Glomerular endothelial cell (primary cell): ENCODE data around the gene IZUMO3. TPM values are rescaled to one million over a fixed set of nuclear protein-coding genes. Genes with fewer than 3 reads are reported as not detected.
"Not testable (repeated sequence)": the region's sequence is repeated elsewhere in the genome, so short reads cannot be mapped to it uniquely, and the experiment has no call there.

Experiments
- DNase-seq: peaks from one replicate; pipeline ENCODE4 v3.0.0-alpha.2; 2011; ENCODE audit warnings: low read depth, low spot score; ENCODE audit errors: extremely low read depth
- total RNA-seq: library from RNA; depleted of rRNA; stranded (reverse); fragments of >200 nt; gene quantifications from 2 replicates; pipeline ENCODE4 v1.2.3, GENCODE V29; 2015

The IZUMO3 gene, protein sequence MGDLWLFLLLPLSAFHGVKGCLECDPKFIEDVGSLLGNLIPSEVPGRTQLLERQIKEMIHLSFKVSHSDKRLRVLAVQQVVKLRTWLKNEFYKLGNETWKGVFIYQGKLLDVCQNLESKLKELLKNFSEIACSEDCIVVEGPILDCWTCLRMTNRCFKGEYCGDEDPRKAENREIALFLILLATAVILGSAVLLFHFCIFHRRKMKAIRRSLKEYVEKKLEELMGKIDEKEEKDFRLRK
- not detected in 2 replicates for total RNA-seq

DNA sequence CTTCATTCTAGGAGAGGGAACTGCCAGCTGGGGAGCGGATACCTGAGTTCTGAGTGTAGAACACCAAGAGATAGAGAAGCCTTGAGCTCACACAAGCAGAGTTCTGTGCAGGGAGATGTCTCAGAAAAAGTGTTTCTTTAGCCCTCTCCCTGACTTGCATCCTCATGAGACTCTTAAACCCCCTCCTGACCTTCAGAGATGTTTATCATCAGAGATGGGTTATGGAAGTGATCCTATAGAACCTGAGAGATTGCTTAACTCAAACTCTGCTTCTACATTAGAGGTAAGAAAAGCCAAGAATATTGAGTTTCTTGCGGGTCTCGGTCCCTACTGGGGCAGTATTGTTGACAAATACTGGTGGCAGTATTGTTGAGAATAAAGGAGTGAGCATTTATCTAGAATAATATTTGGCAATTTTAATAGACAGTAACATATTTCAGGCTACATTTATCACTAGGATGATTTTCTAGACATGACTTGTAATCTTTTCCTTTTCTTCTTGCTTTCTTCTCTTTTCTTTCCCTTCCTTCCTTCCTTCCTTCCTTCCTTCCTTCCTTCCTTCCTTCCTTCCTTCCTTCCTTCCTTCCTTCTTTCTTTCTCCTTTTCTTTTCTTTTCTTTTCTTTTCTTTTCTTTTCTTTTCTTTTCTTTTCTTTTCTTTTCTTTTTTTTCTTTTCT is at the start of gene IZUMO3:
Gene IZUMO3 (minus strand): TSS at position 51 of the 676 bp plus-strand sequence. CDS start 248 bp downstream, outside the sequence.
- DNase-seq, result no peak

DNA sequence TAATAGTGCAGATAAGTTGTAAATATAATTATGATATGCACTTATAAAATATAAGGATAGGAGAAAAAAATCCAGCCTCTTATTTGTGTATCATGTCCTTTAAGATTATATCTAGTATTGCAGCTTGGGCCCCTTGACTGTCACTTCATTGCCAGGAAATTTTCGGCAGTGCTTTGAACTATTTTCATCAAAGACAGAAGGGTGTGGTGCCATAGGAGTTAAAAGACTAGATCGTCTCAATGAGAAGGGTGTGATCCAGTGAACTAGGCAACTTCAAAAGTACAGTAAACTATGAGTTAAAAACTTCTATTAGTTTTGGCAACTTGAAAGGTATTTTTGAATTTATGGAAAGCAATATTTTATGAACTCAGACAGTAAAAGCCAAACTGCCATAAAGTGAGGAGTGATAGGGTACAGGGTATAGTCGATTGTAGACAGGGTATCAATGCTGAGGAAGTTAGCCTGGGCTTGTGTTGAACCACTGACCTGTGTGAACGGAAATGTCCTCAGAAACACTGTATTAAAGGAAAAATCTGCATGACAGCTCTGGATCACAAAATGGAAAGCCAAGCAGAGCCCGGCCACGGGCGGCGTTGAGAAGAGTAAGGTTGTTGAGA is 48.6 kb upstream of the IZUMO3 start:
- DNase-seq, result no peak

DNA sequence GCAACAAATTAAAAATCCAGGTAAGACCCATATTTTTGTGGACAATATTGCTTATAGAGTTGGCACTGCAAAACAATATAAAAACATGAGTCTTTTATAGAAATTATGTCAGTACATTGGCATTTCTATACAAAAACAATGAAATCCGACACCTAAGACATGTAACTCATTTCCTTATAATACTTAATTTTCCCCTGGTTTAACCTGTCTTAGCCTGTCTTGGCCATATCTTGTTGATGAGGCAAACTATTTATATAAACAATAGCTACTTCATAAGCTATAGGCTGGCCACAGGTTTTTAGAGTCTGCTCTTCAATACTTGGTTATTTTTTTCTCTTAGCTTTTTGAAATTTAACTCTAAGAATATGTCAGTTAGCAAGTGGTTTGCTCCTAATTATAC is 44.7 kb upstream of the IZUMO3 start:
- no peak for DNase-seq

DNA sequence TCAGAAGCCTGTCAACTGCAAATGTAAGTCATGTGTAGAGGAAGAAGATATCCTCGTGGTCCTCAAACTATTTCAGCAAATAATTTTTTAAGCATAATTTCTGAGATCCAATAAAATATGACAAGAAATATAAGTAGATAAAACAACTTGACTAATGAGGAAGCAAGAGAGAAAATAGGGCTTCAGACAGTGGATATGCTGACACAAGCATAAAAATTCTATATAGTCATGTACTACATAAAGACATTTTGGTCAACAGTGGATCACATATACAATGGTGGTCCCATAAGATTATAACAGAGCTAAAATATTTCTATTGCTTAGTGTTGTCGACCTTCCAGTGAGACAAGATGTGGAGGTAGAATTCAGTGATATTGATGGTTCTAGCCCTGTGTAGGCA is 42.2 kb upstream of the IZUMO3 start:
- DNase-seq, result no peak

DNA sequence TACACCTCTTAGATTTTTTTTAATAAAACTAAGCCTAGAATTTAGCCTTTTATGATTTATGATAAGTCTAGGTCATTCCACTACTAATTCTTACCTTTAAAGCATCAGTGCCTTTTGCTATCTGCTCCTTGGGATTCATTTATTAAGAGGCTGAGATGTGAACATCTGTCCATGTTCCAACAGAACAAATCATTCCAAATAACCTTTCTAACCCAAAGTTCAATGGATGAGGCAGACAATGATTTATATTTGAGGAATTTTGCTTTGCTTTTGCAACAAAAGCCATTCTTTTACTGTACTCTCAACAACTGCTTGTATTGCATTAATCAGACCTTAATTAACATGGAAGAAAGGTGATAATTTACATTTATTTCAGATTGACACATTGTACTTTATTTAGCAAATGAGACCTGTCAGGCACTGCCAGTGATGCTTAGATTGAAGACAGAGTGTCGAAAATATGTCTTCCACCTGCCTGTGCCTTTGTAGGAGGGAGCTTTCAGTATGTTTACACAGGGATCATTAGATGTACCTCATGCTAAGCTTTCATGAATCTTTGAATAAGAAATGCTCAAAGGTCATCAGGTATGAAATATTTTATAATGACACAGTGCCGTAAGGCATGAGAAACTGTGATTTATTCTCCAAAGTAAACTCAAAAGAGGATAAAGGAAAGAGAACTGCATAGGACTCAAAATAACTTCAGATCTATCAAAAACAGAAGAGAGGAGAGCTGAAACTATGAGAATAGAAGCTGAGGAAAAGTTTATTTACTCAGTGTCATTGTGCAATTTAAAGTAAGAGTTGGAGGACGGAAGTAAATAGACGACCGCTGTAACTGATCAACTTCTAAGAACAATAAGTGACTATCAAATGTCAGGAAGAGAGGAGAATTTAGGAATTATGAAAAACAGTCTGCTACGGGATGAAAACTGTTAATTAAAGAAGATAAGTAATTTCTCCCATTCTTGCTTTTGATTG is 36.7 kb upstream of the IZUMO3 start:
- DNase-seq, result no peak

DNA sequence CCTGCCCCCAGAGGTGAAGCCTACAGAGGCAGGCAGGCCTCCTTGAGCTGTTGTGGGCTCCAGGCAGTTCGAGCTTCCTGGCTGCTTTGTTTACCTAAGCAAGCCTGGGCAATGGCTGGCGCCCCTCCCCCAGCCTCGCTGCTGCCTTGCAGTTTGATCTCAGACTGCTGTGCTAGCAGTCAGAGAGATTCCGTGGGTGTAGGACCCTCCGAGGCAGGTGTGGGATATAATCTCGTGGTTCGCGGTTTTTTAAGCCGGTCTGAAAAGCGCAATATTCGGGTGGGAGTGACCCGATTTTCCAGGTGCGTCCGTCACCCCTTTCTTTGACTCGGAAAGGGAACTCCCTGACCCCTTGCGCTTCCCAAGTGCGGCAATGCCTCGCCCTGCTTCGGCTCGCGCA is 34.3 kb upstream of the IZUMO3 start:
- DNase-seq, result not testable (repeated sequence)

DNA sequence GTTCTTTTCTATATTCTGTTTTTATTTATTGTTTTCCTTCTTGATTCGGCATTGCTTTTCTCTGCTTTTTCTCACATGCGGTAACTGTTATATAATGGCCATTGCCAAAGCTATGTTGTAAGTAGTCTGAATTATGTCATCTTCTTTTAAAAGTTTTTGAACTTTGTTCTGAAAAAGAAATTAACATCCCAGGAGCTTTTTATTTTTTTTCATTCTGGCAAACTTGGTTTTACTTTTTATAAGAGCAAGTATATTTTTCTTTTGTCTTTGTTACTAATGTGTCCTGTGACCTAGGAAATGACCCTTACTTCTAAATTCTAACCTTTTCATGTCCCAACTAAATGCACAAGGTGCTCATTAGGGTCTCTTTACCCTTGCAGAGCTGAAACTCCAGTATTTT is 26.7 kb upstream of the IZUMO3 start:
- no peak for DNase-seq

DNA sequence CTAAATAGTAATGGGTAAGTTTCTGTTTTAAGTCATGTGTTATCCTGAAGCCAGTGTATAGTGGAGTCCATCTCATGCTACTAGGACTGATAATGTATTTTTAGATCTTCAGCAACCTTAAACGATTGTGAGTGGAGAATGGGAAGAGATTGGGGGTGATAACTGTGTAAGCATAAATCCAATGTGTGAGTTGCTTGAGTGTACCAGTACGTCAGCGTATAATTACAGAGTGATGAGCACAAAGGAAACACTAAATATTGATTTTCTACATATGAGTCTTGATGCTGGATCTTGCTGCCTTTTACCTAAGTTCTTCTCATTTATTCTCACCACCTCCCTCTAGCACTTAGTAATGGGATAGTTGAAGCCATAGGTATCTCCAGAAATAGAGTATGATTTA is 16.3 kb upstream of the IZUMO3 start:
- no peak for DNase-seq

DNA sequence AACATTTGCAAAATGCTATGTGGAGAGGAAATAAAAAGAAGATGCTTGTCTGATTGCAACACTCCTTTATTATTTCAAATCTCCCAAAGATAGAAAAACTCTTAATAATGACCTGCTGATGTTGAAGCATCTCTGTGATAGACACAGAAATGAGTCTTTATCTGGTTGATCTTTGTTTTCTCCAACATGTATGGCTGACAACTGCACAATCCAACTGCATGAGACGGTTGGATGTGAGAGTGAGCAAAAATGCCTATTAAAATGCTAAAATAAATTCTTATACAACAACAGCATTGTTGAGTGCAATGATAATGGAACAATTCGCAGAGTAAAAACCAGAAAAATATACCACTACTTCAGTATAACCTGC is 7.5 kb upstream of the IZUMO3 start:
- DNase-seq, result no peak

DNA sequence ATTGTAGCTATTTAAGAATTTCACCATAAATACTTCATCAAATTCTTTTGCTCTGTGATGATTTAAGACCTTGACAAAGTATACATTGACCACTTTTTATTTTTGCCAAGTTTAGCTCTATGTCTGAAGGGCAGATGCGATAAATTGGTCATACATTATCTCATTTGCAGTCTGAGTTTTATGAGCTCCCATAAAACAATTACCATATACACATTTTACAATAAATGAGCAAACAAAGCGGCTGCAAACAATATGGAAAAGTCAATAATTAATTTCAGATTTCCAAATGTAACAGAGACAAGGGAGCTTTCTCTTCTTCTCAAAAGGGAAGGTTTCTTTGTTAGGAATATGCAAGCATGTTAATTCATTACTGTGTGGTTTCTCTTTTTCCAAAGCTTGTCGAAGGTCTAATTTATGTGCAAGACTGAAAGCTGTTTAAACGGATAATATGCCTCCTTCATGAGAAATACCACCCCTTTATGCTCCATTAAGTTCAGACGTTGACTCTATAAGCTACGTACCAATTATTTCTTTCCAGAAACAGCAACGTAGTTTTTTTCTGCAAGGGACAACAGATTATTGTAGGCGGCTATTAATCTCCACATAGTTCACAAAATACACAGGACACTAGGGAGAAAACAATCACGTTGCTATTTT is 7.0 kb upstream of the IZUMO3 start:
- no peak for DNase-seq

DNA sequence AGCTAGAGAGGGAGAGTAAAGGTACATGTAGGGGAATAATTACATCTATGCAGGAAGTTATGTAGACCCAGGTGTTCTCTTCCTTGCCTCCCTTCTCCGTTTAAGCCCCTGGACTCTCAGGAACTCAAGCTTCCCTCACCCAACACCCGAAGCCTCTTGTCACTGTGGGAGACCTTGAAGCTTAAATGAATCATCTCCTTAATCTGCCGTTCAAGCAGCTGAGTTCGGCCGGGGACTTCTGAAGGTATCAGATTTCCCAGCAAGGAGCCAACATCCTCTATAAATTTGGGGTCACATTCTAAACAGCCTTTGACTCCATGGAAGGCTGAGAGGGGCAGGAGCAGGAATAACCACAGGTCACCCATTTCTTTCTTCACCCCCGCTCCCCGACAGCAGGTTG is 412 bp downstream of the IZUMO3 start:
- no peak for DNase-seq

DNA sequence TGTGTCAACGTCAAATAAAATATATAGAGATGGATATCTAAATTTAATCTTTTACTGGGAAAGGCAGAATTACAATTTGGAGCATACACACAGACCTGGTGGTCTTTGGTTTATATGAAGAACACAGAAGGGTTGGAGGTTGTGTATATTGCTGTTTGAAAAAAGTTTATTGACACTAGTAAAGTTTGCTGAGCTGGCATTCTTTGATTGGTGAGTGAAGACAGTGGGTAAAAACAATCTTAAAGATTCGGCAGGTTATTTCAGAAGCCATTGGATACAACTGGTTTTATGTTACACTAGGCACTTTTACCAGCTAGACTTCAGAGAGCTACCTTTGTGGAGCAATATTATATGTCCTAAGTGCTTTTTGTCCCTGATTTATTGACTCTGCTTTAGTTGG is 27.2 kb downstream of the IZUMO3 start:
- DNase-seq, result no peak

DNA sequence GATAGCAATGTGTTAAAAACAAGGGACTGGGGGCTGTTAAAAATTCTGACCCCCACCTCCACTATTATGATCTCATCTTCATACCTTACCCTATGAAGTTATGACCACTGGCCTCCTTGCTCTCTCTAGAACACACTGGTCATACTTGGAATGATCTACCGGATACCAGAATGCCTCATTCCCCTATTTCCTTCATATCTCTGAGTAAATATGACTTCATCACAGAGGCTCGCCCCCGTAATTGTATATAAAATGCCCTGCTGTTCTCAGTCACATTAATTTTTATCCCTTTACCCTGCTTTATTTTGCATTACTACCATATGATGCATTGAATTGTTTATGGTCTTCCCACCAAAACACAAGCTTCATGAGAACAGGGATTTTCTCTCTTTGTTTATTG is 29.2 kb downstream of the IZUMO3 start:
- DNase-seq, result no peak

DNA sequence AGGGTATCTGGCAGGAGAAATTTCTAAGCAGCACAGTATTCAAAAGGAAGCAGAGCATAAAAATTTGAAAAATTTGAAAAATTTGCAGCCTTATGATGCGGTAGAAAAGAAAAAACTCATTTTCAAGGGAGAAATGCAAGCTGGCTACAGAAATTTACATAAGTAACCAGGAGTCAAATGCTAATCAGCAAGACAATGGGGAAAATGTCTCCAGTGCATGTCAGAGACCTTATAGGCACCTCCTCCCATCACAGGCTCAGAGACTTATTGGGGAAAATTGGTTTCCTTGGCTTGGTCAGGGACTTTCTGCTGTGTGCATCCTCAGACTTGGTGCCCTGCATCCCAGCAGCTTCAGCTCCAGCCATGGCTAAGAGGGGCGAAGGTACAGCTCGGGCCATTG is 35.8 kb downstream of the IZUMO3 start:
- DNase-seq, result no peak

DNA sequence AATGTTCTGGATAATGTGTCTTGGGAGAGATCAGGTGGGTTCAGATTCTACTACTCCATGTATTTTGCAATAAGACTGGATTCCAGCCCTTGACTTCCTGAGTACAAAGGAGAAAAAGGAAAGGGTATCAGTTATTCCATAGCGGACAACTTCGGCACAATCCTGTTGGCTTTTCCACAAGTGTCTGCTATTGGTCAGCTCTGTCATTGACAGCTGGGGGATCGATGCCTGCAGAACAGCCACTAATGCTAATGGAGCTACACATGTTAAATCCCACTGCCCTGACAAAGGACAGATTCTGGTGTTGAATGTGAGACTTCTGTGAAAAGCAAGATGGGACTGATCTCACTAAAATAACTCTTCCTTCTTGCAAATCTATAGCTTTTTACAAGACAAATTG is 41.2 kb downstream of the IZUMO3 start:
- no peak for DNase-seq

DNA sequence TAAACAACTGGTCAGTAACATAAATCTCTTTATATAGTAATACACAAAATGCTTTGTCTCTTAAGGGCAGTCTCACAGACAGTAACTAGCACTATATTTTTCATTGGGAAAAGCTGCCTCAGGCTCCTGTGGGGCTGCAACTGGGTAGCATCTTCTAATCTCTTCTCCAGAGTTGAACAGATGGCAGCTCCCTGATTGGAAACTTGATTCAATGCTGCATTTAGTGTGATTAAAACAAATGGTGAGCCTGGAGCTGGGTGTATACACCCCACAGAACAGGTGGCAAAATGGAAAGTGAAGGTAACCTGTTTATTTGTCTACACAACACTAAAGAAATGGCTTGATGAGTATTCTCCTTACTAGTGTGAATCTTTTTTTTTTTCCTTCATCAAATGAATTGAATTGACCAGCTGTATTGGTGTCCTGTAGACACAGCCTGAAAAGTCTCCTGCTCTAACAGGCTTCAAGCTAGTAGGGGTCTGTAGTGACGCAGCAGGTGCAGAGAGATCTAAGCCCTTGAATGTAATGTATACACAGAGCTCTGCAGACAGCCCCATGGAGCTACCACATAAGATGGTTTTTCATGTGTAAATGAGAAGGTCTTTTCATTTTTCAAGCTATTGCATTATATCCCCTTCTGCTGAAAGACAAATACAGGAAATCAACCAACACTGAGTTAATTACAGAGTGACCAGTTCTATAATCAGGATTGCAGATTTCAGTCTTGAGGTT is 43.3 kb downstream of the IZUMO3 start:
- DNase-seq, result no peak

DNA sequence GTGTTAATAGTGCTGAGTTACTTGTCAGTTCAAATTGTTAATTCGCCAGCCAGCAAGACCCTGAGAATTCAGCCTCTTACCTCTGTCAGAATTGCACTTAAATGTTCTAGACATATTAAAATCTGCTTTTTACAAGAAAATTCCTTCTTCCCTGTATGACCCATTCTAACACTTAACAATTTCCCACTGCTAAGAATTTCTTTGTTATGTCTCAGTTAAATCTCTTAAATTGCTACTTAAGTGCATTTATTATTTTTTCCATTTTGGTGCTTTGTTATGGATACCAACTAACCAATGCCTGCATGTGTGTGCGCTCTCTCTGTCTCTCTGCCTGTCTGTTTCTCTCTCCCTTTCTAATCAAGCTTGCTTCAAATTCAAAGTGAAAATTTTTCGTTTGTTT is 44.9 kb downstream of the IZUMO3 start:
- no peak for DNase-seq

DNA sequence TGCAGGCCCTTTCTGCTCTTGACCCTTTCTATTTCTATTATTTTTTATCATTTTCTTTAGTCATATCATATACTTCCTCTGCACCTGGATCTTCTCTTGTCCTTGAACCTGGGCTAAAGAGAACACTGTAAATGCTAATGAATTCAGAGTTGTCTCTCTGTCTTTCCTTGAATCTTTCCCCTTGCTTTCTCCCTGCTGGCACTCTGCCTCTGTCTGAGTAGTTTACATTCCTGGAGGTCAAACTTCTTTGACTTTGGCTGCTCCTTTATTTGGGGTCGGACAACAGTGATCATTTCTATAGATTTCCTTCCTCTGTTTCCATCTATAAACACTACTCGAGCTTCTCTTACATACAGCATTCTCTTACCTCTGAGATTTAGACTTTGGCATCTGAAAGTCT is 47.1 kb downstream of the IZUMO3 start:
- no peak for DNase-seq

DNA sequence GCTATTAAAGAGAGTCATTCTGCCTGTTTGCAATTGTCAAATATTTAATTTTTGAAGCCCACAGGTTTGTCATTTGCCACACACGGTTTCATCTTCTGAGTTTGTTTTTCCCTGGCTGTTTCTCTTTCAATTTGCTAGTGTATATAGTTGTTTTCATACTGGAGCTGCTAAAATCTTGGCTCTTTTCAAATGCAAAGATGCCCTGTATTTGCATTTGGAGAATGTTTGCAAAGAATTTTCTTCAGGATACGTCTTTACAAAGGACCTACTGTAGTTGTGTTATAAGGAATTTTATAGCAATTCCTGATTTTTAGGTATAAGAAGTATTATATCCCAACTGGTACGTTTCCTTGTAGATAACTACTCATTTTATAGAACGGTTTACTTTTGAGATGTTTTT is 48.0 kb downstream of the IZUMO3 start:
- DNase-seq, result no peak
